Loucy (cell line): ENCODE data around the gene CISTR.

ENCODE experiments used
- CTCF ChIP-seq: fragments of 200-600 bp; sonication (generic); conservative IDR thresholded peaks from 2 replicates; pipeline ENCODE4 v1.5.1; 2014; ENCODE audit warnings: mild to moderate bottlenecking, antibody characterized with exemption, low read length
- EZH2phosphoT487 ChIP-seq: fragments of 200-600 bp; IDR thresholded peaks from 2 replicates; pipeline ENCODE4 v1.6.1; 2018; ENCODE audit warnings: antibody characterized with exemption, mild to moderate bottlenecking, moderate library complexity, borderline replicate concordance

GRCh38 chr12:53754188-53754585 lies 2.4 kb upstream of the CISTR start:
- TF ChIP-seq CTCF (no peak), EZH2phosphoT487 (no peak)
